ENCODE data around the gene RIPK1.
"Not testable (repeated sequence)": the region's sequence is repeated elsewhere in the genome, so short reads cannot be mapped to it uniquely, and the experiment has no call there.

RIPK1 gene

GRCh38 chr6:3077430-3077829 is 9.1 kb downstream of the RIPK1 start:
- TF ChIP-seq CTCF (IDR thresholded peaks at IDR 0.05) = no peak
- Mint-ChIP-seq H3K36me3 (ENCODE audit: low read depth) (peaks cover 59% of the 10 kb centered on the region), H3K9me3 (no peaks in the 10 kb centered on the region), H3K27ac (no peak overlapping the region), H3K4me3 (no peak overlapping the region), H3K4me1 (peaks cover 17% of the 10 kb centered on the region), H3K27me3 (ENCODE audit: low read depth, poor library complexity) (no peaks in the 10 kb centered on the region)
- DNase-seq = no peak

- DNase-seq; H3K4me3 Mint-ChIP-seq; H3K9me3 Mint-ChIP-seq; H3K27me3 Mint-ChIP-seq (ENCODE audit: low read depth, poor library complexity): not testable (repeated sequence)
- H3K4me1 Mint-ChIP-seq = peaks cover 17% of the 10 kb centered on the region
- H3K27ac Mint-ChIP-seq = peak overlapping the region; percentile 12
- peaks cover 70% of the 10 kb centered on the region for H3K36me3 Mint-ChIP-seq (ENCODE audit: low read depth)
Observed at GRCh38 chr6:3078952-3079351, 10.7 kb downstream of the RIPK1 start.

GRCh38 chr6:3079682-3080081 is 11.4 kb downstream of the RIPK1 start:
- H3K9me3 Mint-ChIP-seq = no peaks in the 10 kb centered on the region
- H3K4me1 Mint-ChIP-seq = peaks cover 17% of the 10 kb centered on the region
- no peak for DNase-seq
- no peak overlapping the region for H3K27ac Mint-ChIP-seq
- no peak for TF ChIP-seq CTCF (IDR thresholded peaks at IDR 0.05)
- peaks cover 76% of the 10 kb centered on the region for H3K36me3 Mint-ChIP-seq (ENCODE audit: low read depth)
- H3K27me3 Mint-ChIP-seq (ENCODE audit: low read depth, poor library complexity) = no peaks in the 10 kb centered on the region
- no peak overlapping the region for H3K4me3 Mint-ChIP-seq

- Mint-ChIP-seq H3K27me3 (ENCODE audit: low read depth, poor library complexity) (peaks cover 3% of the 10 kb centered on the region), H3K36me3 (ENCODE audit: low read depth) (peaks cover 93% of the 10 kb centered on the region), H3K9me3 (peaks cover 11% of the 10 kb centered on the region), H3K4me3 (no peak overlapping the region), H3K4me1 (peaks cover 11% of the 10 kb centered on the region), H3K27ac (no peak overlapping the region)
- no peak for TF ChIP-seq CTCF (IDR thresholded peaks at IDR 0.05)
- no peak for DNase-seq
Observed at GRCh38 chr6:3081960-3082359, 13.7 kb downstream of the RIPK1 start.

- peaks cover 6% of the 10 kb centered on the region for H3K27me3 Mint-ChIP-seq (ENCODE audit: low read depth, poor library complexity)
- no peak for DNase-seq
Observed at GRCh38 chr6:3085074-3085473, 16.8 kb downstream of the RIPK1 start.

GRCh38 chr6:3086282-3086946 is 18.1 kb downstream of the RIPK1 start:
- Mint-ChIP-seq H3K36me3 (ENCODE audit: low read depth) (peaks cover 91% of the 10 kb centered on the region), H3K4me1 (peaks cover 8% of the 10 kb centered on the region), H3K27me3 (ENCODE audit: low read depth, poor library complexity) (peaks cover 6% of the 10 kb centered on the region), H3K4me3 (no peak overlapping the region), H3K9me3 (peaks cover 43% of the 10 kb centered on the region), H3K27ac (peak overlapping the region; percentile 5)
- DNase-seq = no peak
- no peak for TF ChIP-seq CTCF (IDR thresholded peaks at IDR 0.05)

More at GRCh38 chr6:3085074-3085473, 16.8 kb downstream of the RIPK1 start:
- Mint-ChIP-seq H3K4me3 (no peak overlapping the region), H3K36me3 (ENCODE audit: low read depth) (peaks cover 94% of the 10 kb centered on the region), H3K9me3 (peaks cover 37% of the 10 kb centered on the region), H3K27ac (no peak overlapping the region), H3K4me1 (peaks cover 12% of the 10 kb centered on the region)
- TF ChIP-seq CTCF (IDR thresholded peaks at IDR 0.05) = no peak

All from nephron progenitor cell (in vitro differentiated cells).